Measurements from ENCODE around the gene RASAL2.

DNA sequence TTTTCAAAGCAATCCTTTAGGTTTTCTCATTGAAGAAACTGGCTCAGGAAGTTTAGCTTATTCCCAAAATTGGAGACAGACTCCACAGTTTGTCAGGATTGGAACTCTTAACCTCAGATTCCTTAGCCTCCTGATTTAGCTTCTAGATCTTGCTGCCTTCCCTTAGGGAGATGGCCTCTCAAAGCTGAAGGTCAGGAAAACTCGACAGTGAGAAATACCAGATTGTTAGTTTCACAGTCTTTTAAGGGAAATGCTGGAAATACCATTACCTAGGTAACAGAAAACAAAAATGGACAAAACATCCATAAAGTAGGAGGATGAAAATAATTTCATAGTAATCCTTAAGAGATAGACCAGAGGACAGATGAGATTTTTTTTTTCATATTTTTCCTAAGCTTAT, 7.8 kb downstream of the RASAL2 start:
- TF ChIP-seq RFX5 (IDR thresholded peaks at IDR 0.05; ENCODE audit: low read depth, low read length) (no peak), CHD1 (IDR thresholded peaks at IDR 0.05; ENCODE audit: low read depth, low read length) (no peak), CTCF (conservative IDR thresholded peaks at IDR 0.05; ENCODE audit: low read depth, low read length) (no peak), RAD21 (IDR thresholded peaks at IDR 0.05; ENCODE audit: low read length) (no peak), RCOR1 (IDR thresholded peaks at IDR 0.05; ENCODE audit: insufficient replicate concordance, low read length) (no peak), SMC3 (IDR thresholded peaks at IDR 0.05; ENCODE audit: low read depth, low read length) (no peak), POLR2A (IDR thresholded peaks at IDR 0.05; ENCODE audit: low read depth, low read length) (no peak), USF2 (IDR thresholded peaks at IDR 0.05; ENCODE audit: low read depth, low read length) (no peak), MAFK (IDR thresholded peaks at IDR 0.05; ENCODE audit: low read depth, low read length) (no peak), BHLHE40 (IDR thresholded peaks at IDR 0.05; ENCODE audit: low read depth, low read length) (no peak), CEBPB (IDR thresholded peaks at IDR 0.05; ENCODE audit: low read depth, low read length) (no peak), FOS (IDR thresholded peaks at IDR 0.05; ENCODE audit: low read depth, low read length) (no peak), MXI1 (IDR thresholded peaks at IDR 0.05; ENCODE audit: borderline replicate concordance, low read depth, low read length) (no peak)
- TF ChIP-seq, protein P1, sequence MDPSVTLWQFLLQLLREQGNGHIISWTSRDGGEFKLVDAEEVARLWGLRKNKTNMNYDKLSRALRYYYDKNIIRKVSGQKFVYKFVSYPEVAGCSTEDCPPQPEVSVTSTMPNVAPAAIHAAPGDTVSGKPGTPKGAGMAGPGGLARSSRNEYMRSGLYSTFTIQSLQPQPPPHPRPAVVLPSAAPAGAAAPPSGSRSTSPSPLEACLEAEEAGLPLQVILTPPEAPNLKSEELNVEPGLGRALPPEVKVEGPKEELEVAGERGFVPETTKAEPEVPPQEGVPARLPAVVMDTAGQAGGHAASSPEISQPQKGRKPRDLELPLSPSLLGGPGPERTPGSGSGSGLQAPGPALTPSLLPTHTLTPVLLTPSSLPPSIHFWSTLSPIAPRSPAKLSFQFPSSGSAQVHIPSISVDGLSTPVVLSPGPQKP (IDR thresholded peaks at IDR 0.05; ENCODE audit: borderline replicate concordance, low read depth, low read length), result no peak
